H1 (cell line): ENCODE results near the gene NPFF. TPM values are rescaled to one million over a fixed set of nuclear protein-coding genes. Genes with fewer than 3 reads are reported as not detected.

Experiments
- CBX5 ChIP-seq: fragments of 300-800, 300-1000 bp; sonication (generic); IDR thresholded peaks from 2 replicates; pipeline ENCODE4 v1.7.1; 2016; ENCODE audit warnings: antibody characterized with exemption, low read length, low read depth
- POLR2A ChIP-seq, 2 experiments: IDR thresholded peaks; 1 replicate in 1 of 2; 2 replicates in 1 of 2; pipeline ENCODE4 v1.6.1; 2011; ENCODE audit warnings: low read depth in 2 of 2, low read length in 2 of 2, mild to moderate bottlenecking in 2 of 2; ENCODE audit errors: control extremely low read depth in 1 of 2
- POLR2AphosphoS5 ChIP-seq: IDR thresholded peaks from 2 replicates; pipeline ENCODE4 v1.6.1; 2011; ENCODE audit warnings: low read depth, low read length
- RAD21 ChIP-seq, 2 experiments: IDR thresholded peaks in 1 of 2; conservative IDR thresholded peaks in 1 of 2; 2 replicates each; pipeline ENCODE4 v1.6.1; 2011; ENCODE audit warnings: low read depth in 2 of 2, low read length in 2 of 2, improper control_type of control experiment in 1 of 2, inconsistent platforms in 1 of 2, mild to moderate bottlenecking in 1 of 2, moderate library complexity in 1 of 2
- TAF7 ChIP-seq: optimal IDR thresholded peaks from 2 replicates; pipeline ENCODE3; 2011; ENCODE audit warnings: low read depth, mild to moderate bottlenecking, inconsistent platforms, low read length, moderate library complexity, borderline replicate concordance
- polyA plus RNA-seq, 7 experiments: library from polyadenylated mRNA; depleted of rRNA in 3 of 7; stranded (reverse) in 5 of 7; unstranded in 2 of 7; fragments of >200 nt in 5 of 7; fragments of 200-250 nt in 2 of 7; gene quantifications; 1 replicate in 5 of 7; 2 replicates in 1 of 7; 4 replicates in 1 of 7; pipeline versions ENCODE4 v1.2.1 to v1.2.3, GENCODE V29; 2011 to 2013; ENCODE audit warnings: missing spikeins in 2 of 7, mixed read lengths in 2 of 7
- total RNA-seq: library from RNA; stranded (reverse); fragmentation: NEBNext Ultra II Directional; extraction: Animal tissue kit (Norgen Biotek cat#: 25700); gene quantifications from 2 replicates; pipeline ENCODE4 v1.2.1, GENCODE V29; 2021
- TF ChIP-seq, protein P1 (sequence below): IDR thresholded peaks from 2 replicates; pipeline ENCODE4 v1.6.1; 2012; ENCODE audit warnings: low read length, inconsistent platforms
- TF ChIP-seq, protein P2 (sequence below): fragments of 300-600 bp; sonication (generic); IDR thresholded peaks from 2 replicates; pipeline ENCODE4 v1.7.1; 2012; ENCODE audit warnings: low read length, moderate library complexity, mild to moderate bottlenecking, inconsistent platforms; ENCODE audit not compliant: insufficient replicate concordance

Gene NPFF
- total and polyA plus RNA-seq, 2 of the 8 experiments (the other 6 are each of a cell fraction or from before 2014, with no cell fraction given): not detected

DNA sequence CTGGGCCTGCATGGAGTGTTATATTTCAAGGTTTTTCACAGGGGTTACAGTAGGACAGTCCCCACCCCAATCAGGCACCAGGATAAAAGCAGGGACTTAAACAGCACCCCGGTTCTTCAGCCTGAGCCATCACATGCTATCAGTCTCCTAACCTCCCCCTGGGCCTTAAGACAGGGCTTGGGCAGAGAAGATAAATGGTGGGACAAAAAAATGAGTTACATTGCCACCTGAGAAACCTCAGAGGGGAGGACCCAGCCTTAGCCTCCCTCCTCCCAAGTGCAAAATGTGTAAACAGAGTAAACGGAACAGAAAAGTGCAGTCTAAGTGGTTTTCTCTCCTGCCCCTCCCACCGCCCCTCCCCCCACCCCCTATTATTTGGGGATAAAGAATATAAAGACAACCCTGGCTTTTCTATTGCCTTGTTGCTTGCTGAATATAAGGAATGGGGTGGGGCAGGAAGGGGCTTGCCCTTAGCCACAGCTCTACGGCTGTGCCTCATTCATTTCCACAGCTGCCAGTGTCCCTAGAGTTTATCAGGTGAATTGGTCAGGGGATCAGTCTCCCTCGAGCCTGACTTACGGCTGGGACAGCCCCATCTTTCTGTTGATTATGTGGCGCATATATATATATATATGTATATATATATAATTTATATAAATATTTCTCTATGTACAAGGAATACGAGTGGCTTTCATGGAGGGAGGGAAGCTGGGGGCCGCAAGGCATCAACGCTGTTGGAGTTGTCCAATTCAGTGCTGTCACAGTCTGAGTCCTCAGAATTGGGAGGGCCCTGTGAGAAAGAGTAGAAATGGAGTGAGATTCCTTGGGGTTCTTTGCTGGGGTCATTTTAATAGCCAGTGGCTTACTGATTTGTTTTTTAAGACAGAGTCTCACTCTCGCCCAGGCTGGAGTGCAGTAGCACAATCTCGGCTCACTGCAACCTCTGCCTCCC, 26.5 kb downstream of the NPFF start (continued):
- TF ChIP-seq, protein P1, sequence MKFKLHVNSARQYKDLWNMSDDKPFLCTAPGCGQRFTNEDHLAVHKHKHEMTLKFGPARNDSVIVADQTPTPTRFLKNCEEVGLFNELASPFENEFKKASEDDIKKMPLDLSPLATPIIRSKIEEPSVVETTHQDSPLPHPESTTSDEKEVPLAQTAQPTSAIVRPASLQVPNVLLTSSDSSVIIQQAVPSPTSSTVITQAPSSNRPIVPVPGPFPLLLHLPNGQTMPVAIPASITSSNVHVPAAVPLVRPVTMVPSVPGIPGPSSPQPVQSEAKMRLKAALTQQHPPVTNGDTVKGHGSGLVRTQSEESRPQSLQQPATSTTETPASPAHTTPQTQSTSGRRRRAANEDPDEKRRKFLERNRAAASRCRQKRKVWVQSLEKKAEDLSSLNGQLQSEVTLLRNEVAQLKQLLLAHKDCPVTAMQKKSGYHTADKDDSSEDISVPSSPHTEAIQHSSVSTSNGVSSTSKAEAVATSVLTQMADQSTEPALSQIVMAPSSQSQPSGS: no peak
- TF ChIP-seq POLR2A (IDR thresholded peaks at IDR 0.05; ENCODE audit: control extremely low read depth in 1 of 2, low read depth in 2 of 2, low read length in 2 of 2) (peak in 1 of 2 experiments; percentile 24; a peak in 1 of 3 replicates), POLR2AphosphoS5 (peak; percentile 67; the same call in 1 of the 2 replicates), RAD21 (IDR thresholded peaks at IDR 0.05 in 1 of 2, conservative IDR thresholded peaks at IDR 0.05 in 1 of 2; ENCODE audit: low read depth in 2 of 2, low read length in 2 of 2) (no peak), TAF7 (no peak), CBX5 (no peak)
- TF ChIP-seq, protein P2, sequence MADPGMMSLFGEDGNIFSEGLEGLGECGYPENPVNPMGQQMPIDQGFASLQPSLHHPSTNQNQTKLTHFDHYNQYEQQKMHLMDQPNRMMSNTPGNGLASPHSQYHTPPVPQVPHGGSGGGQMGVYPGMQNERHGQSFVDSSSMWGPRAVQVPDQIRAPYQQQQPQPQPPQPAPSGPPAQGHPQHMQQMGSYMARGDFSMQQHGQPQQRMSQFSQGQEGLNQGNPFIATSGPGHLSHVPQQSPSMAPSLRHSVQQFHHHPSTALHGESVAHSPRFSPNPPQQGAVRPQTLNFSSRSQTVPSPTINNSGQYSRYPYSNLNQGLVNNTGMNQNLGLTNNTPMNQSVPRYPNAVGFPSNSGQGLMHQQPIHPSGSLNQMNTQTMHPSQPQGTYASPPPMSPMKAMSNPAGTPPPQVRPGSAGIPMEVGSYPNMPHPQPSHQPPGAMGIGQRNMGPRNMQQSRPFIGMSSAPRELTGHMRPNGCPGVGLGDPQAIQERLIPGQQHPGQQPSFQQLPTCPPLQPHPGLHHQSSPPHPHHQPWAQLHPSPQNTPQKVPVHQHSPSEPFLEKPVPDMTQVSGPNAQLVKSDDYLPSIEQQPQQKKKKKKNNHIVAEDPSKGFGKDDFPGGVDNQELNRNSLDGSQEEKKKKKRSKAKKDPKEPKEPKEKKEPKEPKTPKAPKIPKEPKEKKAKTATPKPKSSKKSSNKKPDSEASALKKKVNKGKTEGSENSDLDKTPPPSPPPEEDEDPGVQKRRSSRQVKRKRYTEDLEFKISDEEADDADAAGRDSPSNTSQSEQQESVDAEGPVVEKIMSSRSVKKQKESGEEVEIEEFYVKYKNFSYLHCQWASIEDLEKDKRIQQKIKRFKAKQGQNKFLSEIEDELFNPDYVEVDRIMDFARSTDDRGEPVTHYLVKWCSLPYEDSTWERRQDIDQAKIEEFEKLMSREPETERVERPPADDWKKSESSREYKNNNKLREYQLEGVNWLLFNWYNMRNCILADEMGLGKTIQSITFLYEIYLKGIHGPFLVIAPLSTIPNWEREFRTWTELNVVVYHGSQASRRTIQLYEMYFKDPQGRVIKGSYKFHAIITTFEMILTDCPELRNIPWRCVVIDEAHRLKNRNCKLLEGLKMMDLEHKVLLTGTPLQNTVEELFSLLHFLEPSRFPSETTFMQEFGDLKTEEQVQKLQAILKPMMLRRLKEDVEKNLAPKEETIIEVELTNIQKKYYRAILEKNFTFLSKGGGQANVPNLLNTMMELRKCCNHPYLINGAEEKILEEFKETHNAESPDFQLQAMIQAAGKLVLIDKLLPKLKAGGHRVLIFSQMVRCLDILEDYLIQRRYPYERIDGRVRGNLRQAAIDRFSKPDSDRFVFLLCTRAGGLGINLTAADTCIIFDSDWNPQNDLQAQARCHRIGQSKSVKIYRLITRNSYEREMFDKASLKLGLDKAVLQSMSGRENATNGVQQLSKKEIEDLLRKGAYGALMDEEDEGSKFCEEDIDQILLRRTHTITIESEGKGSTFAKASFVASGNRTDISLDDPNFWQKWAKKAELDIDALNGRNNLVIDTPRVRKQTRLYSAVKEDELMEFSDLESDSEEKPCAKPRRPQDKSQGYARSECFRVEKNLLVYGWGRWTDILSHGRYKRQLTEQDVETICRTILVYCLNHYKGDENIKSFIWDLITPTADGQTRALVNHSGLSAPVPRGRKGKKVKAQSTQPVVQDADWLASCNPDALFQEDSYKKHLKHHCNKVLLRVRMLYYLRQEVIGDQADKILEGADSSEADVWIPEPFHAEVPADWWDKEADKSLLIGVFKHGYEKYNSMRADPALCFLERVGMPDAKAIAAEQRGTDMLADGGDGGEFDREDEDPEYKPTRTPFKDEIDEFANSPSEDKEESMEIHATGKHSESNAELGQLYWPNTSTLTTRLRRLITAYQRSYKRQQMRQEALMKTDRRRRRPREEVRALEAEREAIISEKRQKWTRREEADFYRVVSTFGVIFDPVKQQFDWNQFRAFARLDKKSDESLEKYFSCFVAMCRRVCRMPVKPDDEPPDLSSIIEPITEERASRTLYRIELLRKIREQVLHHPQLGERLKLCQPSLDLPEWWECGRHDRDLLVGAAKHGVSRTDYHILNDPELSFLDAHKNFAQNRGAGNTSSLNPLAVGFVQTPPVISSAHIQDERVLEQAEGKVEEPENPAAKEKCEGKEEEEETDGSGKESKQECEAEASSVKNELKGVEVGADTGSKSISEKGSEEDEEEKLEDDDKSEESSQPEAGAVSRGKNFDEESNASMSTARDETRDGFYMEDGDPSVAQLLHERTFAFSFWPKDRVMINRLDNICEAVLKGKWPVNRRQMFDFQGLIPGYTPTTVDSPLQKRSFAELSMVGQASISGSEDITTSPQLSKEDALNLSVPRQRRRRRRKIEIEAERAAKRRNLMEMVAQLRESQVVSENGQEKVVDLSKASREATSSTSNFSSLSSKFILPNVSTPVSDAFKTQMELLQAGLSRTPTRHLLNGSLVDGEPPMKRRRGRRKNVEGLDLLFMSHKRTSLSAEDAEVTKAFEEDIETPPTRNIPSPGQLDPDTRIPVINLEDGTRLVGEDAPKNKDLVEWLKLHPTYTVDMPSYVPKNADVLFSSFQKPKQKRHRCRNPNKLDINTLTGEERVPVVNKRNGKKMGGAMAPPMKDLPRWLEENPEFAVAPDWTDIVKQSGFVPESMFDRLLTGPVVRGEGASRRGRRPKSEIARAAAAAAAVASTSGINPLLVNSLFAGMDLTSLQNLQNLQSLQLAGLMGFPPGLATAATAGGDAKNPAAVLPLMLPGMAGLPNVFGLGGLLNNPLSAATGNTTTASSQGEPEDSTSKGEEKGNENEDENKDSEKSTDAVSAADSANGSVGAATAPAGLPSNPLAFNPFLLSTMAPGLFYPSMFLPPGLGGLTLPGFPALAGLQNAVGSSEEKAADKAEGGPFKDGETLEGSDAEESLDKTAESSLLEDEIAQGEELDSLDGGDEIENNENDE: no peak
